ENCODE data around the gene NDFIP1. TPM values are rescaled to one million over a fixed set of nuclear protein-coding genes. Genes with fewer than 3 reads are reported as not detected.
A peak's percentile ranks its signal among the peaks of the same experiment; 100 is the strongest.

NDFIP1 gene, protein sequence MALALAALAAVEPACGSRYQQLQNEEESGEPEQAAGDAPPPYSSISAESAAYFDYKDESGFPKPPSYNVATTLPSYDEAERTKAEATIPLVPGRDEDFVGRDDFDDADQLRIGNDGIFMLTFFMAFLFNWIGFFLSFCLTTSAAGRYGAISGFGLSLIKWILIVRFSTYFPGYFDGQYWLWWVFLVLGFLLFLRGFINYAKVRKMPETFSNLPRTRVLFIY
- total RNA-seq (80.3 and 85.0 TPM in 2 replicates), polyA plus RNA-seq (61.3 and 63.8 TPM in 2 replicates)

DNA sequence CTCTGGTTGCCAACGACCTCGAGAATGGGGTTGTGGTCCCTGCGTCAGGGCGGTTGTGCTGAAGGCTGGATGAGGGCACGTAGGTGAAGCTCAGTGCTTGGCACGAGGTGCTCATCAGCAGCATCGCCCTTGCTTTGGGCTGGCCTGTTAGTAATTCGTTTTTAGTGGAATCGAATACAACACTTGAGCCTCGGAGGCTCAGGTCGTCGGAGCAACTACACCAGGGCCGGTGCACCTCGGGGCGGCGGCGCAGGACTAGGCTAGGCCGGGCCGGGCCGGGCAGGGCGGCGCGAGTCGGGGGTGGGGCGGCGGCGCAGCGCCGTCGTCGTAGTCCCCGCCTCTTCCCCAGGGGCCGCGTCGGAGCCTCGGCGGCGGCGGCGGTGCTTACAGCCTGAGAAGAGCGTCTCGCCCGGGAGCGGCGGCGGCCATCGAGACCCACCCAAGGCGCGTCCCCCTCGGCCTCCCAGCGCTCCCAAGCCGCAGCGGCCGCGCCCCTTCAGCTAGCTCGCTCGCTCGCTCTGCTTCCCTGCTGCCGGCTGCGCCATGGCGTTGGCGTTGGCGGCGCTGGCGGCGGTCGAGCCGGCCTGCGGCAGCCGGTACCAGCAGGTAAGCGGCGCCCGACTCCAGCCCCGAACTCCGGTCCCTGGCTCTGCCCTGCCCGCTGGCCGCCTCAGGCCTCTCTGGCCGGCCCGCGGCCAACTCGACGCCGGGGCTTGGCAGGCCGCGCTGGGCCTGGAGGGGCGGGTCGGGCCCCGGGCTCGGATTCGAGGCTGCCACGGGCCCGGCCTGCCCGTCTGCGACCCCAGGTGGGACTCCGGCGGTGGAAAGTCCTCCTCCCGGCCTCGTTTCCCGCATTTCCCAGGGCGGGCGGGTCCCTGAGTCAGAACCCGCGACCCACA, at the start of gene NDFIP1:
Gene NDFIP1 (plus strand): TSS at position 348 of the 899 bp plus-strand sequence. CDS start 196 bp downstream, at position 544.
- peak; percentile 94 for DNase-seq (ENCODE audit: low spot score)
- Histone ChIP-seq H3K4me1 (ENCODE audit: insufficient read depth) (peaks cover 10% of the 10 kb centered on the region), H3K4me3 (peak within 1 kb of the TSS; percentile 87), H3K79me2 (peaks cover 46% of the 10 kb centered on the region), H3K27me3 (no peaks in the 10 kb centered on the region), H3K36me3 (replicated peaks; ENCODE audit: insufficient read depth, low read depth) (no peaks in the 10 kb centered on the region), H3K27ac (peak within 1 kb of the TSS; percentile 100), H3K9me3 (ENCODE audit: low read depth) (no peaks in the 10 kb centered on the region), H3K4me2 (peak within 1 kb of the TSS; percentile 86), H4K20me1 (ENCODE audit: insufficient read depth, poor library complexity, severe bottlenecking) (peaks cover 39% of the 10 kb centered on the region), H2AFZ (peak within 1 kb of the TSS; percentile 95), H3K9me2 (replicated peaks; ENCODE audit: insufficient read depth) (no peaks in the 10 kb centered on the region)
- 5% methylated on average over 71 of the region's 103 CpGs for WGBS (ENCODE audit: low lambda C conversion rate, missing lambda C conversion rate)
- TF ChIP-seq EZH2phosphoT487 (IDR thresholded peaks at IDR 0.05; ENCODE audit: low read depth, severe bottlenecking, unreplicated experiment): no peak
- TF ChIP-seq, protein P1, sequence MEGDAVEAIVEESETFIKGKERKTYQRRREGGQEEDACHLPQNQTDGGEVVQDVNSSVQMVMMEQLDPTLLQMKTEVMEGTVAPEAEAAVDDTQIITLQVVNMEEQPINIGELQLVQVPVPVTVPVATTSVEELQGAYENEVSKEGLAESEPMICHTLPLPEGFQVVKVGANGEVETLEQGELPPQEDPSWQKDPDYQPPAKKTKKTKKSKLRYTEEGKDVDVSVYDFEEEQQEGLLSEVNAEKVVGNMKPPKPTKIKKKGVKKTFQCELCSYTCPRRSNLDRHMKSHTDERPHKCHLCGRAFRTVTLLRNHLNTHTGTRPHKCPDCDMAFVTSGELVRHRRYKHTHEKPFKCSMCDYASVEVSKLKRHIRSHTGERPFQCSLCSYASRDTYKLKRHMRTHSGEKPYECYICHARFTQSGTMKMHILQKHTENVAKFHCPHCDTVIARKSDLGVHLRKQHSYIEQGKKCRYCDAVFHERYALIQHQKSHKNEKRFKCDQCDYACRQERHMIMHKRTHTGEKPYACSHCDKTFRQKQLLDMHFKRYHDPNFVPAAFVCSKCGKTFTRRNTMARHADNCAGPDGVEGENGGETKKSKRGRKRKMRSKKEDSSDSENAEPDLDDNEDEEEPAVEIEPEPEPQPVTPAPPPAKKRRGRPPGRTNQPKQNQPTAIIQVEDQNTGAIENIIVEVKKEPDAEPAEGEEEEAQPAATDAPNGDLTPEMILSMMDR (IDR thresholded peaks at IDR 0.05; ENCODE audit: poor library complexity): peak; percentile 12

GRCh38 chr5:142059304-142059940, 49.2 kb upstream of the NDFIP1 start:
- Histone ChIP-seq H3K9me3 (ENCODE audit: low read depth) (no peaks in the 10 kb centered on the region), H4K20me1 (ENCODE audit: insufficient read depth, poor library complexity, severe bottlenecking) (no peaks in the 10 kb centered on the region), H3K27me3 (no peaks in the 10 kb centered on the region), H3K4me3 (no peak overlapping the region), H3K79me2 (no peaks in the 10 kb centered on the region), H3K9me2 (replicated peaks; ENCODE audit: insufficient read depth) (no peaks in the 10 kb centered on the region), H3K36me3 (replicated peaks; ENCODE audit: insufficient read depth, low read depth) (no peaks in the 10 kb centered on the region), H2AFZ (no peak overlapping the region), H3K27ac (no peak overlapping the region), H3K4me2 (no peak overlapping the region), H3K4me1 (ENCODE audit: insufficient read depth) (peaks cover 6% of the 10 kb centered on the region)
- no peak for TF ChIP-seq EZH2phosphoT487 (IDR thresholded peaks at IDR 0.05; ENCODE audit: low read depth, severe bottlenecking, unreplicated experiment)
- TF ChIP-seq EZH2 (IDR thresholded peaks at IDR 0.05; ENCODE audit: borderline replicate concordance): no peak
- TF ChIP-seq, protein P1 (IDR thresholded peaks at IDR 0.05; ENCODE audit: poor library complexity): no peak
- DNase-seq (ENCODE audit: low spot score): no peak
- WGBS (ENCODE audit: low lambda C conversion rate, missing lambda C conversion rate): 96% methylated on average over 1 of the region's 1 CpG

DNA sequence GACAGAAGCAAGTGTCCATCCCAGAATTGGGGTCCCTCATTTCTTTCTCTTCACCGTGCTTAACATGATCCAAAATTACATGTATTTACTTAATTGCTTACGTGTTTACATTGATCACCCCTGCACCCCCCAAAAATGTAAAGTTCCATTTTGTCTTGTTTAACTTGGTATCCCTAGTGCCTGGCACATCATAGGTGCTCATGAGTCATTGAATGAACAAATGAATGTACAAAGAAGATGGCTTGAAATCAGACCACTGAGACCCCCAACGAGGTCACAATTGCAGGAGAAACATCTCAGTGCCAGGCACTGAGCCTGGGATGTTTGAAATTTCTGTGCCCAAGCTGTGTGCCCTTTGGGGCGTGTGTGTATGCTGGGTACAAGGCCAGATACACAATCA, 45.2 kb upstream of the NDFIP1 start:
- no peak for DNase-seq (ENCODE audit: low spot score)
- WGBS (ENCODE audit: low lambda C conversion rate, missing lambda C conversion rate): 77% methylated on average over 4 of the region's 4 CpGs
- H3K4me2 ChIP-seq: peak overlapping the region; percentile 53
- H4K20me1 ChIP-seq (ENCODE audit: insufficient read depth, poor library complexity, severe bottlenecking): no peaks in the 10 kb centered on the region
- H3K27me3 ChIP-seq: no peaks in the 10 kb centered on the region
- H3K36me3 ChIP-seq (replicated peaks; ENCODE audit: insufficient read depth, low read depth): no peaks in the 10 kb centered on the region
- H3K9me3 ChIP-seq (ENCODE audit: low read depth): no peaks in the 10 kb centered on the region
- H3K4me3 ChIP-seq: no peak overlapping the region
- no peak overlapping the region for H3K27ac ChIP-seq
- H2AFZ ChIP-seq: peak overlapping the region; percentile 35
- H3K79me2 ChIP-seq: no peaks in the 10 kb centered on the region
- no peaks in the 10 kb centered on the region for H3K9me2 ChIP-seq (replicated peaks; ENCODE audit: insufficient read depth)
- no peak for TF ChIP-seq EZH2 (IDR thresholded peaks at IDR 0.05; ENCODE audit: borderline replicate concordance)
- TF ChIP-seq, protein P1 (IDR thresholded peaks at IDR 0.05; ENCODE audit: poor library complexity): no peak
- TF ChIP-seq EZH2phosphoT487 (IDR thresholded peaks at IDR 0.05; ENCODE audit: low read depth, severe bottlenecking, unreplicated experiment): no peak
- H3K4me1 ChIP-seq (ENCODE audit: insufficient read depth): peaks cover 6% of the 10 kb centered on the region
